GM21360 (cell line): ENCODE results near the gene ADGRB3.
"Not testable (repeated sequence)": the region's sequence is repeated elsewhere in the genome, so short reads cannot be mapped to it uniquely, and the experiment has no call there.

Experiments
- ATAC-seq: cut with Tn5 transposase; IDR thresholded peaks from one replicate; pipeline ENCODE4 v1.9.1; 2021; ENCODE audit warnings: mild to moderate bottlenecking, moderate library complexity; ENCODE audit not compliant: unreplicated experiment

The ADGRB3 gene

DNA sequence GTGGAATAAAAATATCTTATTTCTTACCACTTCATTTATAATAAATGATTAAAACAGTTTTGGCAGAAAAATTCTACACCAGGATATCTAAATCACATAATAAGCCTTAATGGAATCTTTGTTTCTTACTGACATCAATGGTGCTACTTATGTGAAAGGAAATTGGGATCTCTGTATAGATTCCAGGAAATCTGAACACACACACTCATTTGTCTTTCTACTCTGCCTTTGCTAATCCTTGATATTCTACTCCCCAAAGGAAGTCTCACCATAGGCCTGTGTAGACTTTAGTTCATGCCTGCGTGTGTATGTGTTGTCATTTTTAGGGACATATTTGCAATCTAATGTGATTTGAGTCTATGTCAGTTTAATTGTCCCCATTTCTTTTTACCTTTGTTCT lies 7.9 kb downstream of the ADGRB3 start:
- ATAC-seq: no peak

DNA sequence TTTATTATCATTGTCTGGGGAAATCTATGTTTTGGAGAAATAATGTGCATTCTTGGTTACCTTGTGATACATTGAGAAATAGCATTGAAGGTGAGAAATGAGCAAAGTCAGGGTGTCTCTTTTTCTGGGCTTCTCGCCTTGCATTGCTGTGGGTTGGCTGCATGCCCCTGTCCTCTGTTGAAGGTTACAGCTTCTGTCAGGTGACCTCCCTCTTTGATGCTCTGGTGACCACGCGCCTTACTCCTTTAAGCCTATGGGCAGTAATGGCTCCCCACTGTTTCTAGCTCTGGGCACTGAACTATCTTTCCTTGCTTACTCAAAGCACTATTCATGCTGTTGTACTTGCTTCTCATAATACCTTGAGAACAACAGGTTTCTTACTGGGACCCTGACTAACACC lies 14.6 kb downstream of the ADGRB3 start:
- no peak for ATAC-seq

DNA sequence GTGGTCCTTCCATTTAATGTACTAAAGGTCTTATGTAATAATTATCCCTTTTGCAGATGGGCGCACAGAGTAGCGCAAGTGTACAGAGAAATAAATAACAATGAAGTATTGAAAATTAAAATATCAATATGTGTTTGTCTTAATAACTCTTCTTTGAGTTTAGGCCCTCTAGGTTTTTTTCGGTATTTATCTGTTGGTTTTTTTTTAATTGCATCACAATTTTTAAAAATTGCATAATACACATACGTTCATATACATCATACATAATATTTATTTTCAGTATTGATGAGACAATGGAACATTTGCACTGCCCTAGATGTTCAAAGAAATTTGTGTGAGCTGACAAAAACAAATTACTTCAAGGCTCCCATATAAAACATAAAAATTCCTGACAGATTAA lies 15.1 kb downstream of the ADGRB3 start:
- no peak for ATAC-seq

DNA sequence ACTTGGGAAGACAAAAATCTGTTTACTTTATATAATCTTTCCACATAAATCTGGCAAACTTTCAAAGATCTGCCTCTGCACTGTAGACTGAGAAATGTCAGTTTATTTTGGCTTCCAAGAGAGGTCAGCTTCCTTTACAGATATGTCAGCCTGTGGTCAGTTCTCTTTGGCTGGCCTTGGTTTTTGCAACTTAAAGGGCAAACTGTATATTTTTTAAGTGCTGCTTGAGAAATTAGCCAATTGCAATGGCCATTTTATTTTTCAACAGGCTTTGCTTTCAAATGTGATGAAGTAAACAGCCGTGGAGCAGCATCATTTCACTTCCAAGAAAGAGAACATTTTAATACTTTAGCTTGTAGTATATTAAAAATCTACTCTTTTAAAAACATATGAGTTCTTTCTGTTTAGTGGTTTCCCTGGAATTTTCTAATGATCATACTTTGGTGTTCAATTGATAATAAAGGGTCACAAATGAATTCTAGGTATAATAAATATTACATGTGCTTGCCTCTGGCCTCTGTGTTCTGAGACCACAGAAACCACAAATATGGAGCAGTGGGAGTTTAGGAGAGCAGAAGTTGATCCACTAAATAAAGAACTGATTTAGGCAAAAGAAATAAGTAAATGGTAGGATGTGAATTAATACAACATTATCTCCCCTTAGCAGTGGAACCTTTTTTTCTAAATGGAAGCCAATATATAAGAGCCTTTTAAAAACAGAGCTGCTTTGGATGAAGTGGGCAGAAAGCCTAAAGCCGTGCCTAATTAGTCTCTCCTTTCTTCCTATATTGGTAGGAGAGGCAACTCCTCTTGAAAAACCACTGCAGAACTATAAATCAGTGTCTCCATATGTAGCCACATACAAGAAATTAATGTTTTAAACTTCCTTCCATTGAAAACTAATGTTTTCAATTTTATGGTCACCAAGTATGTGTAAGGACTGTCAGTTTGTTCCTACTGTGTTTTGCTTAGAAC lies 16.2 kb downstream of the ADGRB3 start:
- ATAC-seq: no peak

- no peak for ATAC-seq
These were observed 17.0 kb downstream of the ADGRB3 start for GRCh38 chr6:68652117-68652536.

- ATAC-seq: no peak
These were observed 18.1 kb downstream of the ADGRB3 start for GRCh38 chr6:68653074-68653705.

- no peak for ATAC-seq
These were observed 18.6 kb downstream of the ADGRB3 start for GRCh38 chr6:68653706-68654089.

- no peak for ATAC-seq
These were observed 19.1 kb downstream of the ADGRB3 start for GRCh38 chr6:68654134-68654533.

DNA sequence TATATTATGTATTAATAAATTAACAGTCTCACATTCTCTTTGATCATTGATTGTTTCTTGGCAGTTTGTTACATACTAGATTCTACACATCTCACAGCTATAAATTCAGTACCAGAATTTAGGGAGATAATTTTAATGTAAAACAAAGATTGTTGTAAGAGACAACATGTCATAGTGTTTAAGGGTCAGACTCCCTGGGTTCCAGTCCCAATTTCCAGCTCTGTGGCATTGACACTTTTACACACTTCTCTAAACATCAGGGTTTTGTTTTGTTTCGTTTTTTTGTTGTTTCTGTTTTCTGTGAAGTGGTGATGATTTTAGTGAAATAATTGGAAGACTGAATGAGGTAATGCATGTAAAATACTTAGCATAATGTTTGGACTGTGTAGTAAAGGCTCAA lies 19.9 kb downstream of the ADGRB3 start:
- no peak for ATAC-seq

- no peak for ATAC-seq
These were observed 22.5 kb downstream of the ADGRB3 start for GRCh38 chr6:68657374-68658139.

DNA sequence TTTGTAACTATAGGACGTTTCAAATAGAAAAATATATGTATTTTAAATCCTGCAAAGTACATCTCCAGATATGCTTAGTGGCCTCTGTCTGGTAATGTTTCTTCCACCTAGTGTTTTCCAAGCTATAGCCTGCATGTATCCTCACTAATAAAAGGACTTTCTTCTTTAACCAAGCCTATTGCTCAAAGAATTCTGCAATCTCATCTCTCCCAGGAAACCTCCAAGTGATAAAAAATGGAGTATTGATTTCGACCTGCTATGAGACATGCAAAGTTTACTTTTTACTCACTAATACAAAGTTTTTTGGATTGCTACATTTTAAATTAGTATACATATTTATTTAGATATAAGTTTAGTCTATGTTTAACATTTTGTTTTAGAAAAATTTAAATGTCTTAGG lies 23.3 kb downstream of the ADGRB3 start:
- ATAC-seq: no peak

DNA sequence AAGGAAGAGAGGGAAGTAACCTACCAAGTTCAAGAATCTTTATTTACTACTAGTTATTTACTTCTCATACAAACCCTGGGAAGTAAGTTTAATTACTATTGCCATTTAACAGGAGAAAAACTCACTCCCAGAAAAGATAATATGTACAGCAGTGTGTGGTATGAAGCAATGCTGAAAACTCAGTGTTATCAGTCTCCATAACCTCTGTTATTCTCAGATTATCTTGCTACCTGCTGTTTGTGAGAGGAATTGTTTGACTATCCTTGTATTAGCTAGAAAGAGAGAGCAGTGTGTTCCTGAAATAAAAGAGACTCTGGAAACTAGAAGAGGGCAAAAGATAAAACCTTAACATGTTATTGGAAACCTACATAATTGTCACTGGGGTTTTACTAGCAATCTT lies 38.2 kb downstream of the ADGRB3 start:
- ATAC-seq: no peak

DNA sequence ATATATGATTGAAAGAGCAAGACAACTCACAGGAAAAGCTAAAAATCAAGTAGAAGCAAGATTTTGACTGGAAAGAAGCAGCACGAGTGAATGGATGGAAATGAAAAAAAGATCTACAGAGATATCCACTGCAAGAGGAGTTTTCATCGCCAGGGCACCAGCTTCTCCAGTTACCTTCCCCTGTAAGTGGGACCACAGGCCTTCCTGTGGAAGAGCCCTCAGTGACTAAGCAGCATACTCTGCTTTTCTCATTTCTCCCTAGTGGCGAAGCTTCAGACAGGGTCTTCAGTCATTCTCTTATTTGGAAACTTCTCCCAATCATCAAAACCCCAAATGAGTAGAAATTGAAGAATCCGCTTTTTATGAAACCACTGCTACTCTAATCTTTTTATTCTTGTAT lies 40.5 kb downstream of the ADGRB3 start:
- no peak for ATAC-seq

DNA sequence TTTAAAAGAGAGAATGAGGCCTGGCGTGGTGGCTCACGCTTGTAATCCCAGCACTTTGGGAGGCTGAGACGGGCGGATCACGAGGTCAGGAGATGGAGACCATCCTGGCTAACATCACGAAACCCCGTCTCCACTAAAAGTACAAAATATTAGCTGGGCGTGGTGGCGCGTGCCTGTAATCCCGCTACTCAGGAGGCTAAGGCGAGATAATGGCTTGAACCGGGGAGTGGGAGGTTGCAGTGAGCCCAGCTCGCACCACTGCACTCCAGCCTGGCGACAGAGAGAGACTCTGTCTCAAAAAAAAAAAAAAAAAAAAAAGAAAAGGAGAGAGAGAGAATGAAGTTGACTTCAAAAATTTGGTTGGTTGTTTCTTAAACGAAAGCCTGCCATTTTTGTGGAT lies 41.0 kb downstream of the ADGRB3 start:
- not testable (repeated sequence) for ATAC-seq

- ATAC-seq: no peak
These were observed 42.0 kb downstream of the ADGRB3 start for GRCh38 chr6:68677058-68677457.

GRCh38 chr6:68679399-68679798 lies 44.3 kb downstream of the ADGRB3 start:
- ATAC-seq: no peak

DNA sequence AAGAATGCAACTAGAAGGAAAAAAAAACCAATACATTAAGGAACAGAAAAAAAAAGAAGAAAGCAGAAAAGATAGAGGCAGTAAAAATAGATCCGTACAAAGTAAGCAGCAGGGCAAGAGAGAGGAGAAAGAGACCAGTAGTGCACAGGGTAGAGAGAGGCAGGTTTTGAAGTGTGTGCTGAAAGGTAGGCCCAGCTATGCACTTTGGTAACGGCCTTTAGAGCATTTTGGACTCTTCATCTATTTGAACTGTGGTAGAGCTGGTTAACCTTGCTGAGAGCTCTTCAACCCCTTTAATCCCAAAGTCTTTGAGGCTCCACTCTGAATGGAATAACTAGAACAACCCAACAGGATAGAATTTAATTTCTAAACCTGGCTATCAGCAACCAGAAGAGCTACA lies 45.2 kb downstream of the ADGRB3 start:
- no peak for ATAC-seq

DNA sequence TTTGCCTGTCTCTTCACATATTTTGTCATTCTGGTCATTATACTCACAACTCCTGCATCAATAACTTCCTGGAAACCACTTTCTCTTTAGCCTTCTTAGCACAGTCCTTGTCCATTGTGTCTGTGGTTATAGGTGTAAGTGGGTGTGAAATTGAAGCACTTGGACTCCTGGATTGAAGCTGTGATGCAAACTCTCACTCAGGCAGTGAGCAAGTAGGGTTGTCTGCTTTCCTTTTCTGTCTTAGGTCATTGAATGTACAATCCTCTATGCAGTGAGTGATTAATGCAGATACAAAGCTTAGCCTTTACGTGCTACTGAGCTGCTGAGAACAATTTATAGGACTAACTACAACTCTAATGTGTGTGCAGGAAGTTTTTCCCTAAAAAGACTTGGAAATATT lies 54.8 kb downstream of the ADGRB3 start:
- ATAC-seq: no peak

- ATAC-seq: no peak
These were observed 56.0 kb downstream of the ADGRB3 start for GRCh38 chr6:68691120-68691519.

- ATAC-seq: no peak
These were observed 58.2 kb downstream of the ADGRB3 start for GRCh38 chr6:68693271-68693670.

GRCh38 chr6:68695403-68695802 lies 60.3 kb downstream of the ADGRB3 start:
- no peak for ATAC-seq

DNA sequence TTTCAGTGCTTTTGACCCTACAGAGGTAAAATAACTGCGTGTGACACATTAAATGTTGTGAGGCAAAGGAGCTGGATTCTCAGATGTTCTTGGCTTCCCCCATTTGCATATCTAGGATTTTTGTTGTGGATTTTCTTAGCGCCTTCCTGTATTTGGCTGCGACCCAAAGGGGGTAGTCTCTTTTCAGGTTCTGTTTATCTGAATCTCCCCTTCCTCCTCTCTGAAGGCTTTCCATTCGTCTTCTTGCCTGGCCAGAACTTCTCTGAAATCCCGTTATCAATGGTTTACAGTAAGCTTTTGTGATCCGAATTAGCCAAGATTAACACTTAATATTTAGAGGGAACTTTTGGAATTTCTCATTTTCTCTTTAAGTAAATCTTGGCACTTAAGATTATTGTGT lies 60.8 kb downstream of the ADGRB3 start:
- ATAC-seq: no peak
